Measurements from ENCODE around the gene PKHD1.

DNA sequence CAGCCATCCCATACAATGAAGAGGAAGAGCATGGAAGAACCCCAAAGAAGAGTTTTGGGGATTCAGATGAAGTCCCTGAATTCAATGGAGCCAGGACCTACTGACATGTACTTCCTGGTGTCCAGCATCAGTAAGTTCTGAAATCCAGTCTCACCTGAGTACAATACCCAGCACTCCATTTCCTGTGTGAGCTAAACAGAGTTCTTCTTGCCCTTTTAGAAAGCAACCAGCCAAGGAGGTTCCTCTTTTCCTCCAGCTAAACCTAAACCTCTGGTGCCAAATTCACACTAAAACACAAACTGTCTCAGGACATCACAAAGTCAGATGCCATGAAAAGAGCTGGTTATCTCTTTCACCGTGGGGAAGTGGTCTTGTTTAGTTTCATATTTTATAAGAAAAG is 71.5 kb downstream of the PKHD1 start:
- TF ChIP-seq, protein P1, sequence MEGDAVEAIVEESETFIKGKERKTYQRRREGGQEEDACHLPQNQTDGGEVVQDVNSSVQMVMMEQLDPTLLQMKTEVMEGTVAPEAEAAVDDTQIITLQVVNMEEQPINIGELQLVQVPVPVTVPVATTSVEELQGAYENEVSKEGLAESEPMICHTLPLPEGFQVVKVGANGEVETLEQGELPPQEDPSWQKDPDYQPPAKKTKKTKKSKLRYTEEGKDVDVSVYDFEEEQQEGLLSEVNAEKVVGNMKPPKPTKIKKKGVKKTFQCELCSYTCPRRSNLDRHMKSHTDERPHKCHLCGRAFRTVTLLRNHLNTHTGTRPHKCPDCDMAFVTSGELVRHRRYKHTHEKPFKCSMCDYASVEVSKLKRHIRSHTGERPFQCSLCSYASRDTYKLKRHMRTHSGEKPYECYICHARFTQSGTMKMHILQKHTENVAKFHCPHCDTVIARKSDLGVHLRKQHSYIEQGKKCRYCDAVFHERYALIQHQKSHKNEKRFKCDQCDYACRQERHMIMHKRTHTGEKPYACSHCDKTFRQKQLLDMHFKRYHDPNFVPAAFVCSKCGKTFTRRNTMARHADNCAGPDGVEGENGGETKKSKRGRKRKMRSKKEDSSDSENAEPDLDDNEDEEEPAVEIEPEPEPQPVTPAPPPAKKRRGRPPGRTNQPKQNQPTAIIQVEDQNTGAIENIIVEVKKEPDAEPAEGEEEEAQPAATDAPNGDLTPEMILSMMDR (IDR thresholded peaks at IDR 0.05; ENCODE audit: poor library complexity) = no peak
- TF ChIP-seq EZH2phosphoT487 (IDR thresholded peaks at IDR 0.05; ENCODE audit: low read depth, severe bottlenecking, unreplicated experiment) (no peak), EZH2 (IDR thresholded peaks at IDR 0.05; ENCODE audit: borderline replicate concordance) (no peak)

Measured in hepatocyte (in vitro differentiated cells).